Renal cortex interstitium (tissue), 11 donors: ENCODE data around the gene ZNF879. TPM values are rescaled to one million over a fixed set of nuclear protein-coding genes. Genes with fewer than 3 reads are reported as not detected.

Experiments
- DNase-seq, 11 donors: peaks; one replicate each; pipeline ENCODE4 v3.0.0-alpha.2; 2013; ENCODE audit warnings: low read depth in 9 of 11, low spot score in 4 of 11; ENCODE audit errors: extremely low read depth in 1 of 11
- polyA plus RNA-seq, 3 donors: library from polyadenylated mRNA; unstranded; fragments of 120-200 nt; gene quantifications; one replicate each; pipeline ENCODE4 v1.2.1, GENCODE V29; 2013; ENCODE audit not compliant: insufficient read length in 3 of 3

ZNF879 gene
- polyA plus RNA-seq, 3 donors: 7.9 to 8.7 (median 8.5) TPM

- DNase-seq: no peak
Measured at GRCh38 chr5:178995341-178995690, 28.3 kb upstream of the ZNF879 start.

DNA sequence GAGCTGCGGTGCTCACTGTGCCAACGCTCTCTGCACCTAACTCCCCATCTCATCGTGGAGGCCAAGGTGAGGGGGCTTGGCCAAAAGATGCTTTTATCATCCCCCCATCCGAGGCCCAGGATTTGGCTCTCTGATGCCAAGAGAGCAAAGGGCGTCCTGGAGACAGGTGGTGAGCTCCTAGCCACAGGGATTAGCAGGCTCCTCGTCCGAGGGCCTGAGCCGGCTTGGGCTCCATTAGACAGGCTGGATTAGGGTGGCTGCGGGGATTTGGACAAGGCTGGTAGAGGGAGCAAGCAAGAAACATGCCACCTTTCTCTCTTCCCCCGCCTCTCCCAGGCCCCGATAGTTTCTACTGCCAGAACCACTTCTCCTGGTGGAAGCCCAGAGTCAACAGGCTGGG, 27.4 kb upstream of the ZNF879 start:
- DNase-seq: no peak

GRCh38 chr5:178997191-178997590, 26.4 kb upstream of the ZNF879 start:
- no peak for DNase-seq

GRCh38 chr5:178998441-178998840, 25.2 kb upstream of the ZNF879 start:
- no peak for DNase-seq

GRCh38 chr5:179006564-179006963, 17.0 kb upstream of the ZNF879 start:
- no peak for DNase-seq

DNA sequence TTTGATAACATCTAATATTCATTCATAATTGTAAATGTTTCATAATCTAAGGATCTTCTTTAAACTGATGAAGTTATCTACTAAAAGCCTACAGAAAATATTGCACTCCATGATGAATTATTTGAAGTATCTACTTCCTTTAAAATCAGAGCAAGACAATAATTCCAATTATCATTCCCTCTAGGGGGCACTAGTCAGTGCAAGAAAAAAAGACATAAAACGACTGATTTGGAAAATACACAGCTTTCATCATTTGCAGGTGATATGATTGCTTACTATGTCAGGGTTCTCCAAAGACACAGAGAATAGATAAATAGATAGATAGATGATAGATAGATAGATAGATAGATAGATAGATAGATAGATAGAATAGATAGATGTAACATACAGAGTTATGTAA, 14.9 kb upstream of the ZNF879 start:
- DNase-seq: no peak

- DNase-seq: no peak
Measured at GRCh38 chr5:179033004-179033580, 9.5 kb downstream of the ZNF879 start.

DNA sequence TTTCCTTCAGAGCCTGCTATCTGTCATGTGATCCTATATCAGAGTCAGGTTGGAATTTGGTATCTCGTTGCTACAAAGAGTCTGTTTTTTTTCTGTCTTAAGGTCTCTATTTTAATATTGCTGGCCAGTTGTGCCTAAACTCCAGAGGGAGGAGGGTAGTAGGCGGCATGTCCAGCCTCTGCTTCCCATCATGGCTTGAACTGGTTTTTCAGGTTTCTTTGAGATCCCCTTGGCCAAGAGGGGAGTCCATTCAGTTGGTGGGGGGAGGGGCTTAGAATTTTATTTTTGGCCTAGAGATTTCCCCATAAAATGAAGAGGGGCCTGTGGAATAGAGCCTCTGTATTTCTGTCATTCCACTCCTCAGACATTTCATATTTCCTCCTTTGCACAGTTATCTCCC, 21.2 kb downstream of the ZNF879 start:
- DNase-seq: no peak

DNA sequence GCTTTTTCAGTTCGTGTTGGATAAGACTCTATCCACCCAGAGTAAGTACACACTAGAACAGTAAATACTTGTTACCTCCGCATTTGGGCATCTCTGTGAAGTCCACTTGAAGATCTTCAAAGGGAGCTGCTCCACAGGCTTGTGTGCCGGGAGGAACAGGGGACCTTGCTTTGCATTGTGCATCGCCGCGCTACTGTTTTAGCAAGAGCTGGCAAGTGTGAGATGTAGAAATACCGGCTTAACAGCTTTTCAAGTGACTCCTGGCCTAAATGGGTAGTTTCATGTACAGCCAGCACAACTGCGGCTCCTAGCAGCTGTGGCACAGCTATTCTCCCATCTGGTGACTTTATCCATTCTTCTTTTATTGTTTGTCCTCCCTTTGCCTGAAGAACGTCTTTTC, 28.2 kb downstream of the ZNF879 start:
- no peak for DNase-seq

- DNase-seq: no peak
Measured at GRCh38 chr5:179054036-179054785, 30.6 kb downstream of the ZNF879 start.

GRCh38 chr5:179054876-179055275, 31.3 kb downstream of the ZNF879 start:
- no peak for DNase-seq

DNA sequence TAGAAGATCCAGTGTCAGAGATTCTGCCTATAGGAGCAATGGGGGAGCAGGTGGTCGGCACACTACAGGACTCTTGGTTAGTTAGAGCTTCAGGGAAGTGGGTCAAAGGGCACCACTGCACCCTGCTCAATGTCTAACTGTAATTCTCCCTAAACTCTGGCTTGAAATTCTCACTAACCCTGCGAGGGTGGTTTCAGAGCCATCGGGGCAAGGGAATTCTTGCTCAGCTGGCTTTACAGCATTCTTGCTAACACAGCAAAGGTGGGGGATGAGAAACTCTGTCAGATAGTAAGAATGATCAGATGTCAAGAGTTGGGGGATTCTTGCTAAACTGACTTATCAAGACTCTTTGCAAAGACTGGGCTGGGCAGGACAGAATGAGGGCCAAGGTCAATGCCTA, 31.8 kb downstream of the ZNF879 start:
- DNase-seq: no peak

DNA sequence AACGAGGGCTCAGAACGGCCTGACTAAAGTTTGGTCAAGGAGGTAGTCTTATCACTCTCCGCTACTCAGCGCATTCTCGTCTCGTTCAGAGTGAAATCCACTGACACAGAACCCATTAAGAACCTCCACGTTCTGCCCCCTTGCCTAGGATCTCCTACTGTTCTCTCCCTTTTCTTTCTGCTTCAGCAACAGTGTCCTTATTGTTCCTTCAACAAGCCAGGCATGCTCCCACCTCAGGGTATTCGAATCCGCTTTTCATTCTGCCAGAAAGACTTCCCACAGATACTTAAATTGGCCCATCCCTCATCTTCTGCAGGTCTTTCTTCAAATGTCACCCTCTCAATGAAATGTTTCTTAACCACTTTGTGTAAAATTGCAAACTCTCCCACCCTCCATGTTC, 32.2 kb downstream of the ZNF879 start:
- no peak for DNase-seq

DNA sequence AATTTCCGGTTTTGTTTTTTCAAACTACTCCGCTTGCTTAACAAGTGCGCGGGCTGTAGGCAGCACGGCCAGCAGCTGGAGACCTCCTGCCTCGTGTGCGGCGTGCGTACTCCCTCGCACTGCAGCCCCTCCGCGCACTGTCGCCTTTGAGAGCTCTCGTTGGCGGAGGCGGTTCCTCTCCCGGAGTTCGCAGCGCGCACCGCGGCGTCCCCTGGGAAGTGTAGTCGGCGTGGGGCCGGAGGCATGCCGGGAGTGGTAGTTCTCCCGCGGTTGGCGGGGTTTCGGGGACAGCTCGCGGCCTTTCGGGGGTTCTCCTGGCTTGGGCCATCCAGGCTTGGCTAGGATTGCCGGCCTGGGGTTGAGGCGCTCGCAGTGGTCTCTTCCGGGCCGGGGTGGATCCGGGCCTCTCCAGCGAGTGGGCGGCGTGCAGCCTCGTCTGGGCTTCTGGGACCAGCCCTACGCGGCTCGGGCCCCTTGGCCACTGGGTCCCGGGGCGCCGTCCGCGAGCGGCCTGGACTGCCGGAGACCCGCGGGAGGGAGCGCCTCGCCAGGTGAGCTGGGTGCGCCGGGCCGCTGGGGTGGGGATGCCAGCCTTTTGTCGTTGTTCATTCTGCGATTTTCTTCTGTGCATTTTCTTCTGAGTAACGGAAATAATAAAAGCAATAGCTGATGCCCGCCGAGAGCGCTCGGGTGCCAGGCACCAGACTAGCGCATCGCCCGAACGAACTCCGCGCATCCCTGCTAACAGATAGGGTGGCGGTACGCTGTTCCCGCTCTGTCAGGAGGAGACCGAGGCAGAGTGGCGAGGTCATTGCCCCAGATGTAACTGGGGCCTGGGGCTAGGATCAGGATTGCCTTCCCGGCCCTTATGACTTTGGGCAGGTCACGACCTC, 36.8 kb downstream of the ZNF879 start, which contains the start of gene ZNF354C:
Gene ZNF354C (plus strand): TSS at position 258 of the 893 bp plus-strand sequence. CDS start 1,696 bp downstream, outside the sequence.
- peak; percentile 81 to 92 (median 88) for DNase-seq

GRCh38 chr5:179061025-179061424, 37.4 kb downstream of the ZNF879 start:
- no peak for DNase-seq

DNA sequence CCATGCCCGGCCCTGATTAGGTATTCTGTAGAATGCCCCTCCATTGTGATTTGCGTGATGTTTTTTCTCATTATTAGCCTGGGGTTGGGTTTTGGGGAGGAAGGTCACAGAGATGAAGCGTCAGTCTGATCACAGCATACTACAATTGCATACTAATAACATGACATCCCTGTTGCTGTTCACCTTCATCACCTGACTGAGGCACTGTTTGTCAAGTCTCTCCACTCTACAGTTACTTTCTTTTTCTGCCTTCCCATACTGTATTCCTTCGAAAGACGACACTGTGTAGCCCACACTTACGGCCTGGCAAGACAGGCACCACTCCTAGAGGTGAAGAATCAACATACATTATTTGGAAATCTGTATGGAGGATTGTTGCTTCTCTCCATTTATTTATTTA, 42.1 kb downstream of the ZNF879 start:
- DNase-seq: no peak

DNA sequence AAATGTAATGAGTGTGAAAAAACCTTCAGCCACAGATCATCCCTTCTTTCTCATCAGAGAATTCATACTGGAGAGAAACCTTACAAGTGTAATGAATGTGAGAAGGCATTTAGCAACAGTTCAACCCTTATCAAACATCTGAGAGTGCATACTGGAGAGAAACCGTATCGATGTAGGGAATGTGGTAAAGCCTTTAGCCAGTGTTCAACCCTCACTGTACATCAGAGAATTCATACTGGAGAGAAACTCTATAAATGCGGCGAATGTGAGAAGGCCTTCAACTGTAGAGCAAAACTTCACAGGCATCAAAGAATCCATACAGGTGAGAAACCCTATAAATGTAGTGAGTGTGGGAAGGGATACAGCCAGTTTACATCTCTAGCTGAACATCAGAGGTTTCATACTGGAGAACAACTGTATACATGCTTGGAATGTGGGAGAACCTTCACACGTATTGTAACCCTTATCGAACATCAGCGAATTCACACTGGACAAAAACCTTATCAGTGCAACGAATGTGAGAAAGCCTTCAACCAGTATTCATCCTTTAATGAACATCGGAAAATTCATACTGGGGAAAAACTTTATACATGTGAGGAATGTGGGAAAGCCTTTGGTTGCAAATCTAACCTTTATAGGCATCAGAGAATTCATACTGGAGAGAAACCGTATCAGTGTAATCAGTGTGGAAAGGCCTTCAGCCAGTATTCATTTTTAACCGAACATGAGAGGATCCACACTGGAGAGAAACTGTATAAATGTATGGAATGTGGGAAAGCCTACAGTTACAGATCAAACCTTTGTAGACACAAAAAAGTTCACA, 55.8 kb downstream of the ZNF879 start:
- no peak for DNase-seq

DNA sequence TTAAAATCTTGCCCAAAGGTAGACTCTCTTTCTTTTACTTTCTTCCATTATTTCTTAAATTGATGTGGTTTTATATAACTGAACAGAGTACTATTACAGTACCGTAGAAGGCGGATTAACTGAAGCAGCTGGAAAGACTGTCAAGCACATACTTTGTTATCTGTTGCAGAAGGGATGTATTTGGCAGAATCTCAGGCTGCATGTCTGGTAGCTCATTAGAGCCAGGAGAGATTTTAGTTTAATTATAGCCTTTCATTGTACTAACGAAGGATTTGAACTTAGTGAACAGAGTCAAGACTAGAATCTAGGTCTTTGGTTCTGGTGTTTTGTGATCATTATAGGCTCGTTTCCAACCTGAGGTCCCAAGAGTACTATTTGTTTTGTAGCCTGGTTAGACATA, 57.1 kb downstream of the ZNF879 start:
- DNase-seq: no peak
